ENCODE results near the gene RNF207. TPM values are rescaled to one million over a fixed set of nuclear protein-coding genes. Genes with fewer than 3 reads are reported as not detected.

Gene RNF207
- total RNA-seq, 1 experiment from 2014 or later: 9.2 TPM

- TF ChIP-seq NFYB (CRISPR knock-in tag; conservative IDR thresholded peaks at IDR 0.05; ENCODE audit: low read depth): no peak
These were observed 63.9 kb downstream of the RNF207 start (continued) for GRCh38 chr1:6269720-6270400.

- no peak for TF ChIP-seq CREM (CRISPR knock-in tag; IDR thresholded peaks at IDR 0.05)
- TF ChIP-seq NR1H2 (CRISPR knock-in tag; IDR thresholded peaks at IDR 0.05): no peak
- no peak for TF ChIP-seq ZNF512 (CRISPR knock-in tag; IDR thresholded peaks at IDR 0.05; ENCODE audit: borderline replicate concordance)
- no peak for TF ChIP-seq USF2 (CRISPR knock-in tag; IDR thresholded peaks at IDR 0.05)
- no peak for TF ChIP-seq TEAD4 (CRISPR knock-in tag; IDR thresholded peaks at IDR 0.05)
- no peak for TF ChIP-seq ZNF671 (CRISPR knock-in tag; IDR thresholded peaks at IDR 0.05)
- no peak for TF ChIP-seq SOX15 (CRISPR knock-in tag; IDR thresholded peaks at IDR 0.05)
- no peak for TF ChIP-seq STAT6 (CRISPR knock-in tag; conservative IDR thresholded peaks at IDR 0.05; ENCODE audit: low read depth)
- no peak for TF ChIP-seq NR3C1 (CRISPR knock-in tag; conservative IDR thresholded peaks at IDR 0.05; ENCODE audit: low read depth)
- TF ChIP-seq CREB1 (CRISPR knock-in tag; IDR thresholded peaks at IDR 0.05): no peak
- no peak for TF ChIP-seq ZNF121 (CRISPR knock-in tag; IDR thresholded peaks at IDR 0.05)
- CTCF ChIA-PET: no interaction called here
- no peak for DNase-seq (ENCODE audit: low spot score)
- POLR2A ChIA-PET: no interaction called here
- no peaks in the 10 kb centered on the region for H3K36me3 Mint-ChIP-seq
- H3K27ac Mint-ChIP-seq: no peak overlapping the region
- H3K4me1 Mint-ChIP-seq: peaks cover 12% of the 10 kb centered on the region
- no peaks in the 10 kb centered on the region for H3K9me3 Mint-ChIP-seq
- H3K27me3 Mint-ChIP-seq (ENCODE audit: low read depth): no peaks in the 10 kb centered on the region
- no peak for ATAC-seq
- no peak overlapping the region for H3K4me3 Mint-ChIP-seq
These were observed 64.5 kb downstream of the RNF207 start for GRCh38 chr1:6270401-6270800.

Other genes with a start within 250 kb of the RNF207 start
- gene NPHP4, start 213.7 kb upstream of the RNF207 start, total RNA-seq (2021): 10.6 to 16.8 TPM (median 12.0 TPM) in 3 replicates
- 9.3 to 10.3 TPM (median 9.6 TPM) in 3 replicates for gene KCNAB2, start 160.2 kb upstream of the RNF207 start, total RNA-seq (2021)
- gene CHD5, start 25.8 kb upstream of the RNF207 start, total RNA-seq (2021): 1.6 to 2.4 TPM (median 1.6 TPM) in 3 replicates
- 441 to 512 TPM (median 491 TPM) in 3 replicates for gene RPL22, start 6.5 kb upstream of the RNF207 start, total RNA-seq (2021)
- 105 to 113 TPM (median 107 TPM) in 3 replicates for gene ICMT, start 29.8 kb downstream of the RNF207 start, total RNA-seq (2021)
- 74.7 to 78.7 TPM (median 78.3 TPM) in 3 replicates for gene HES3, start 38.1 kb downstream of the RNF207 start, total RNA-seq (2021)
- 13.4 to 14.8 TPM (median 14.6 TPM) in 3 replicates for gene GPR153, start 55.0 kb downstream of the RNF207 start, total RNA-seq (2021)
- 133 to 151 TPM (median 137 TPM) in 3 replicates for gene ACOT7, start 187.6 kb downstream of the RNF207 start, total RNA-seq (2021)
- 1.9 to 2.7 TPM (median 1.9 TPM) in 3 replicates for gene HES2, start 213.8 kb downstream of the RNF207 start, total RNA-seq (2021)
- 46.1 to 70.3 TPM (median 68.1 TPM) in 3 replicates for gene ESPN, start 218.7 kb downstream of the RNF207 start, total RNA-seq (2021)

Measured in WTC11 (cell line).